ENCODE results near the gene TEPSIN. TPM values are rescaled to one million over a fixed set of nuclear protein-coding genes. Genes with fewer than 3 reads are reported as not detected.

The TEPSIN gene
- total RNA-seq, 2 donors from 2014 or later = 30.0 to 45.0 TPM

GRCh38 chr17:81233316-81233715 is 5.5 kb downstream of the TEPSIN start:
- H3K4me1 Mint-ChIP-seq = peaks cover 5% of the 10 kb centered on the region
- no peak overlapping the region for H3K27ac Mint-ChIP-seq
- H3K36me3 ChIP-seq (ENCODE audit: control insufficient read depth, insufficient read depth, low read length) = peaks cover 8% of the 10 kb centered on the region
- H3K27ac ChIP-seq (ENCODE audit: low read depth, low read length) = no peak overlapping the region
- H3K4me1 ChIP-seq (ENCODE audit: control insufficient read depth, insufficient read depth, low read length) = peaks cover 7% of the 10 kb centered on the region
- no peaks in the 10 kb centered on the region for H3K27me3 ChIP-seq (ENCODE audit: control insufficient read depth, insufficient read depth, low read length, poor library complexity, severe bottlenecking)
- no peaks in the 10 kb centered on the region for H3K27me3 Mint-ChIP-seq (ENCODE audit: insufficient read depth)
- no peaks in the 10 kb centered on the region for H3K9me3 ChIP-seq (ENCODE audit: control insufficient read depth, low read length)
- H3K9me3 Mint-ChIP-seq = no peaks in the 10 kb centered on the region
- H3K9ac ChIP-seq (ENCODE audit: extremely low read depth, low read length, poor library complexity, severe bottlenecking) = no peak overlapping the region
- no peak overlapping the region for H3K4me3 Mint-ChIP-seq
- H3K4me3 ChIP-seq (ENCODE audit: low read length) = no peak overlapping the region
- H3K36me3 Mint-ChIP-seq (ENCODE audit: low read depth) = peaks cover 16% of the 10 kb centered on the region
- TF ChIP-seq CTCF (conservative IDR thresholded peaks at IDR 0.05) = no peak
- 95 to 98% methylated on average over 14 to 17 of the region's 17 CpGs for WGBS, 2 experiments (ENCODE audit: insufficient coverage in 1 of 2, insufficient read length in 1 of 2)
- no peak for DNase-seq

- H3K27me3 ChIP-seq (ENCODE audit: control insufficient read depth, insufficient read depth, low read length, poor library complexity, severe bottlenecking) = no peaks in the 10 kb centered on the region
- H3K27me3 Mint-ChIP-seq (ENCODE audit: insufficient read depth) = no peaks in the 10 kb centered on the region
- TF ChIP-seq CTCF (conservative IDR thresholded peaks at IDR 0.05) = no peak
- no peak overlapping the region for H3K4me3 ChIP-seq (ENCODE audit: low read length)
- DNase-seq = no peak
- H3K27ac Mint-ChIP-seq = no peak overlapping the region
- H3K9me3 ChIP-seq (ENCODE audit: control insufficient read depth, low read length) = no peaks in the 10 kb centered on the region
- WGBS, 2 experiments (ENCODE audit: insufficient coverage in 1 of 2, insufficient read length in 1 of 2) = 94 to 98% methylated on average over 8 to 19 of the region's 19 CpGs
- no peak overlapping the region for H3K4me3 Mint-ChIP-seq
- H3K9me3 Mint-ChIP-seq = no peaks in the 10 kb centered on the region
- peaks cover 1% of the 10 kb centered on the region for H3K4me1 Mint-ChIP-seq
- peaks cover 17% of the 10 kb centered on the region for H3K36me3 Mint-ChIP-seq (ENCODE audit: low read depth)
- no peak overlapping the region for H3K9ac ChIP-seq (ENCODE audit: extremely low read depth, low read length, poor library complexity, severe bottlenecking)
- peaks cover 3% of the 10 kb centered on the region for H3K4me1 ChIP-seq (ENCODE audit: control insufficient read depth, insufficient read depth, low read length)
- H3K36me3 ChIP-seq (ENCODE audit: control insufficient read depth, insufficient read depth, low read length) = peaks cover 8% of the 10 kb centered on the region
- no peak overlapping the region for H3K27ac ChIP-seq (ENCODE audit: low read depth, low read length)
Observed at GRCh38 chr17:81232616-81233241, 6.1 kb downstream of the TEPSIN start.

- Mint-ChIP-seq H3K27me3 (ENCODE audit: insufficient read depth) (no peaks in the 10 kb centered on the region), H3K9me3 (no peaks in the 10 kb centered on the region), H3K27ac (no peak overlapping the region), H3K4me3 (no peak overlapping the region), H3K4me1 (no peaks in the 10 kb centered on the region), H3K36me3 (ENCODE audit: low read depth) (peaks cover 17% of the 10 kb centered on the region)
- Histone ChIP-seq H3K27ac (ENCODE audit: low read depth, low read length) (no peak overlapping the region), H3K9ac (ENCODE audit: extremely low read depth, low read length, poor library complexity, severe bottlenecking) (no peak overlapping the region), H3K4me3 (ENCODE audit: low read length) (no peak overlapping the region), H3K9me3 (ENCODE audit: control insufficient read depth, low read length) (no peaks in the 10 kb centered on the region), H3K4me1 (ENCODE audit: control insufficient read depth, insufficient read depth, low read length) (no peaks in the 10 kb centered on the region), H3K27me3 (ENCODE audit: control insufficient read depth, insufficient read depth, low read length, poor library complexity, severe bottlenecking) (no peaks in the 10 kb centered on the region), H3K36me3 (ENCODE audit: control insufficient read depth, insufficient read depth, low read length) (peaks cover 8% of the 10 kb centered on the region)
- DNase-seq = no peak
- no peak for TF ChIP-seq CTCF (conservative IDR thresholded peaks at IDR 0.05)
- WGBS, 2 experiments (ENCODE audit: insufficient coverage in 1 of 2, insufficient read length in 1 of 2) = 92 to 94% methylated on average over 22 to 43 of the region's 43 CpGs
Observed at GRCh38 chr17:81231766-81232581, 6.9 kb downstream of the TEPSIN start.

Data from endodermal cell (in vitro differentiated cells).